HCT116 (cell line): ENCODE measurements around the gene CELA2A.

Experiments used
- ATF3 ChIP-seq: IDR thresholded peaks from 2 replicates; pipeline ENCODE4 v1.6.1; 2012
- EZH2phosphoT487 ChIP-seq: fragments of 200-600 bp; IDR thresholded peaks from 2 replicates; pipeline ENCODE4 v1.6.1; 2018; ENCODE audit warnings: antibody characterized with exemption, borderline replicate concordance
- POLR2A ChIP-seq: IDR thresholded peaks from 2 replicates; pipeline ENCODE4 v1.7.0; 2011; ENCODE audit warnings: borderline replicate concordance; ENCODE audit not compliant: insufficient read depth, insufficient read length; ENCODE audit errors: extremely low read depth
- SIN3A ChIP-seq: IDR thresholded peaks from 2 replicates; pipeline ENCODE4 v1.6.1; 2012; ENCODE audit warnings: low read depth
- SP1 ChIP-seq: IDR thresholded peaks from 2 replicates; pipeline ENCODE4 v1.6.1; 2012; ENCODE audit warnings: low read depth
- TCF7L2 ChIP-seq: IDR thresholded peaks from 2 replicates; pipeline ENCODE4 v1.7.0; 2011; ENCODE audit warnings: borderline replicate concordance, inconsistent platforms; ENCODE audit not compliant: insufficient read depth, insufficient read length; ENCODE audit errors: extremely low read depth
- ZNF274 ChIP-seq: fragments of 200-500 bp; sonication (Bioruptor generic); IDR thresholded peaks from 2 replicates; pipeline ENCODE4 v1.6.1; 2014; ENCODE audit warnings: mild to moderate bottlenecking, low read depth, low read length, inconsistent platforms
- TF ChIP-seq, protein P1 (sequence below), 3 experiments: fragments of 200-600 bp in 1 of 3; sonication (generic) in 1 of 3; IDR thresholded peaks in 2 of 3; conservative IDR thresholded peaks in 1 of 3; 2 replicates each; pipeline ENCODE4 v1.5.1; 2012 to 2017; ENCODE audit warnings: low read depth in 2 of 3, low read length in 2 of 3, antibody characterized with exemption in 1 of 3, borderline replicate concordance in 1 of 3, control low read depth in 1 of 3, mild to moderate bottlenecking in 1 of 3, mixed read lengths in 1 of 3, mixed run types in 1 of 3, moderate library complexity in 1 of 3; ENCODE audit not compliant: insufficient read depth in 1 of 3
- TF ChIP-seq, protein P2 (sequence below): IDR thresholded peaks from 2 replicates; pipeline ENCODE4 v1.6.1; 2012

DNA sequence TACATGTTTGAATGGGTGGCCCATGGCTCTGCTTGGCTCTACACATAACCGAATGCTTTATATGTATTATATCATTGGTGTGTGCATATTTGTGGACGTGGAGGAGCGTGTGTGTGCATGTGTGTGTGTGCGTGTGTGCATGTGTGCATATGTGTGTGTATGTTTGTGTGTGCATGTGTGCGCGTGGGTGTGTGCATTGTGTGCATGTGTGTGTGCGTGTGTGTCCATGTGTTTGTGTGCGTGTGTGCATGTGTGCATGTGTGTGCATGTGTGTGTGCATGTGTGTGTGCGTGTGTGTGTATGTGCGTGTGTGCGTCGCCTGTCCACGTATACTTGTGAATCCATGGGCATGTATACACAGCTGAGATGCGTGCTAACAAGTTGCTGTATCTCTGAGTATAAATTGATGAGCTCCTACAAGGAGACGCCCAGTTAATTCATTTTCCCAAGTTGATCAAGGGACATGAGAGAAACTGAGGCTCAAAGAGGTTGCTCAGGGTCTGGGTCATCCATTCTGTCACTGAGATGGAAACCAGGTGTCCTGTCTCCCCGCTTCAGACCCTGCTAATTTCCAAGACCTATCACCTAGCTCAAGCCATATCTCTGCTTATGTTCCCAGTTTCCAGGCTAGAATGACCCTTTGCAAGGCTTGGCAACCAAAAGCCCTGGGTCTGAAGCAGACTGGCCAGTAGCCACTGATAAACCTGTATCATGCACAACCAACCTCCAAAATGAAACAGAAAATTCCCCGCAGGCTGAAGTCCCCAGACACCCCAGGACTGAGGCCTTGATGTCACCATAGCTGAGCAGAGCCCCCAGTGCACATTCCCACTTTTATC, 21.1 kb upstream of the CELA2A start:
- TF ChIP-seq, protein P1, sequence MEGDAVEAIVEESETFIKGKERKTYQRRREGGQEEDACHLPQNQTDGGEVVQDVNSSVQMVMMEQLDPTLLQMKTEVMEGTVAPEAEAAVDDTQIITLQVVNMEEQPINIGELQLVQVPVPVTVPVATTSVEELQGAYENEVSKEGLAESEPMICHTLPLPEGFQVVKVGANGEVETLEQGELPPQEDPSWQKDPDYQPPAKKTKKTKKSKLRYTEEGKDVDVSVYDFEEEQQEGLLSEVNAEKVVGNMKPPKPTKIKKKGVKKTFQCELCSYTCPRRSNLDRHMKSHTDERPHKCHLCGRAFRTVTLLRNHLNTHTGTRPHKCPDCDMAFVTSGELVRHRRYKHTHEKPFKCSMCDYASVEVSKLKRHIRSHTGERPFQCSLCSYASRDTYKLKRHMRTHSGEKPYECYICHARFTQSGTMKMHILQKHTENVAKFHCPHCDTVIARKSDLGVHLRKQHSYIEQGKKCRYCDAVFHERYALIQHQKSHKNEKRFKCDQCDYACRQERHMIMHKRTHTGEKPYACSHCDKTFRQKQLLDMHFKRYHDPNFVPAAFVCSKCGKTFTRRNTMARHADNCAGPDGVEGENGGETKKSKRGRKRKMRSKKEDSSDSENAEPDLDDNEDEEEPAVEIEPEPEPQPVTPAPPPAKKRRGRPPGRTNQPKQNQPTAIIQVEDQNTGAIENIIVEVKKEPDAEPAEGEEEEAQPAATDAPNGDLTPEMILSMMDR (IDR thresholded peaks at IDR 0.05 in 2 of 3, conservative IDR thresholded peaks at IDR 0.05 in 1 of 3; ENCODE audit: borderline replicate concordance in 1 of 3, insufficient read depth in 1 of 3, low read depth in 2 of 3, low read length in 2 of 3) = no peak
- TF ChIP-seq EZH2phosphoT487 (no peak), POLR2A (no peak), ZNF274 (no peak), TCF7L2 (no peak), ATF3 (no peak), SP1 (no peak), SIN3A (no peak)
- TF ChIP-seq, protein P2, sequence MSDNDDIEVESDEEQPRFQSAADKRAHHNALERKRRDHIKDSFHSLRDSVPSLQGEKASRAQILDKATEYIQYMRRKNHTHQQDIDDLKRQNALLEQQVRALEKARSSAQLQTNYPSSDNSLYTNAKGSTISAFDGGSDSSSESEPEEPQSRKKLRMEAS = no peak
